OCI-LY3 (cell line): ENCODE results near the gene SPATA31E1.
"Not testable (repeated sequence)": the region's sequence is repeated elsewhere in the genome, so short reads cannot be mapped to it uniquely, and the experiment has no call there.

Experiments used
- H2AFZ ChIP-seq: fragments of 200-600, 300-600 bp; shearing (Covaris generic); 2 replicates; pipeline ENCODE4 v1.6.0; 2014; ENCODE audit warnings: antibody characterized with exemption, low read depth, low read length
- H3K27ac ChIP-seq: fragments of 200-600, 300-600 bp; sonication (generic); 2 replicates; pipeline ENCODE4 v1.5.1; 2014; ENCODE audit warnings: mild to moderate bottlenecking, low read length, moderate library complexity, mixed read lengths
- H3K27me3 ChIP-seq: fragments of 200-600, 300-600 bp; sonication (generic); 2 replicates; pipeline ENCODE4 v1.6.1; 2014; ENCODE audit warnings: low read depth, low read length, mixed read lengths
- H3K36me3 ChIP-seq: fragments of 200-600, 300-600 bp; sonication (generic); replicated peaks from 2 replicates; pipeline ENCODE3; 2014; ENCODE audit warnings: low read depth, low read length, mixed read lengths
- H3K4me1 ChIP-seq: fragments of 300-600, 200-600 bp; sonication (generic); 2 replicates; pipeline ENCODE4 v1.6.1; 2014; ENCODE audit warnings: low read length, mixed read lengths
- H3K4me2 ChIP-seq: fragments of 200-600, 300-600 bp; sonication (generic); 2 replicates; pipeline ENCODE4 v1.6.1; 2014; ENCODE audit warnings: low read length, mixed read lengths
- H3K4me3 ChIP-seq: fragments of 300-600, 200-600 bp; sonication (generic); 2 replicates; pipeline ENCODE4 v1.5.1; 2014; ENCODE audit warnings: antibody characterized with exemption, mild to moderate bottlenecking, low read length, moderate library complexity
- H3K79me2 ChIP-seq: fragments of 300-600, 200-600 bp; shearing (Covaris generic); 2 replicates; pipeline ENCODE4 v1.6.1; 2014; ENCODE audit warnings: mild to moderate bottlenecking, low read length, mixed read lengths
- H3K9ac ChIP-seq: fragments of 300-600, 200-600 bp; shearing (Covaris generic); 2 replicates; pipeline ENCODE4 v1.6.0; 2014; ENCODE audit warnings: mild to moderate bottlenecking, low read length, moderate library complexity
- H3K9me3 ChIP-seq: fragments of 200-600, 300-600 bp; shearing (Covaris generic); 2 replicates; pipeline ENCODE4 v1.6.1; 2014; ENCODE audit warnings: low read length, mixed read lengths; ENCODE audit not compliant: insufficient read depth
- H4K20me1 ChIP-seq: fragments of 200-600, 300-600 bp; sonication (generic); 2 replicates; pipeline ENCODE4 v1.6.1; 2016; ENCODE audit warnings: low read length, mixed read lengths; ENCODE audit not compliant: insufficient read depth
- CTCF ChIP-seq: fragments of 200-600, 300-600 bp; sonication (generic); IDR thresholded peaks from 2 replicates; pipeline ENCODE4 v1.5.1; 2014; ENCODE audit warnings: antibody characterized with exemption, low read length, low read depth
- EZH2phosphoT487 ChIP-seq: fragments of 200-600 bp; shearing (Covaris generic); IDR thresholded peaks from 2 replicates; pipeline ENCODE4 v1.6.1; 2018; ENCODE audit warnings: antibody characterized with exemption, mixed run types, low read depth

The SPATA31E1 gene

GRCh38 chr9:87910821-87911220 is 28.1 kb downstream of the SPATA31E1 start:
- no peak overlapping the region for H3K4me3 ChIP-seq
- no peaks in the 10 kb centered on the region for H3K9me3 ChIP-seq
- H3K79me2 ChIP-seq, result no peaks in the 10 kb centered on the region
- TF ChIP-seq CTCF (no peak), EZH2phosphoT487 (no peak)
- H3K27ac ChIP-seq, result no peak overlapping the region
- H3K27me3 ChIP-seq, result no peaks in the 10 kb centered on the region
- H3K4me1 ChIP-seq, result no peaks in the 10 kb centered on the region
- no peak overlapping the region for H3K9ac ChIP-seq
- no peak overlapping the region for H3K4me2 ChIP-seq
- no peak overlapping the region for H2AFZ ChIP-seq
- no peaks in the 10 kb centered on the region for H4K20me1 ChIP-seq
- H3K36me3 ChIP-seq, result no peaks in the 10 kb centered on the region

GRCh38 chr9:87917662-87918061 is 35.0 kb downstream of the SPATA31E1 start, which contains the start of gene SPATA31C1:
TSS of gene SPATA31C1 (plus strand) at chr9:87917962.
- not testable (repeated sequence) for H4K20me1 ChIP-seq, H3K4me3 ChIP-seq, H2AFZ ChIP-seq, H3K27ac ChIP-seq, H3K9me3 ChIP-seq, H3K4me1 ChIP-seq, H3K27me3 ChIP-seq, H3K36me3 ChIP-seq, H3K79me2 ChIP-seq, H3K4me2 ChIP-seq, H3K9ac ChIP-seq

- H3K79me2 ChIP-seq, H2AFZ ChIP-seq, H3K9ac ChIP-seq, H4K20me1 ChIP-seq, H3K27ac ChIP-seq, H3K27me3 ChIP-seq, H3K4me1 ChIP-seq, H3K36me3 ChIP-seq, H3K4me2 ChIP-seq, H3K4me3 ChIP-seq, H3K9me3 ChIP-seq: not testable (repeated sequence)
These were observed 36.3 kb downstream of the SPATA31E1 start for GRCh38 chr9:87919013-87919412.

GRCh38 chr9:87921561-87921960 is 38.9 kb downstream of the SPATA31E1 start:
- H3K4me3 ChIP-seq, H2AFZ ChIP-seq, H3K79me2 ChIP-seq, H4K20me1 ChIP-seq, H3K9ac ChIP-seq, H3K4me2 ChIP-seq, H3K27me3 ChIP-seq, H3K36me3 ChIP-seq, H3K4me1 ChIP-seq, H3K9me3 ChIP-seq, H3K27ac ChIP-seq: not testable (repeated sequence)

GRCh38 chr9:87923012-87923411 is 40.3 kb downstream of the SPATA31E1 start:
- H3K9ac ChIP-seq, H3K4me1 ChIP-seq, H3K27ac ChIP-seq, H3K4me3 ChIP-seq, H2AFZ ChIP-seq, H3K79me2 ChIP-seq, H3K36me3 ChIP-seq, H3K4me2 ChIP-seq, H4K20me1 ChIP-seq, H3K27me3 ChIP-seq, H3K9me3 ChIP-seq: not testable (repeated sequence)

- not testable (repeated sequence) for H3K27ac ChIP-seq, H3K27me3 ChIP-seq, H3K9ac ChIP-seq, H3K79me2 ChIP-seq, H3K4me2 ChIP-seq, H3K36me3 ChIP-seq, H3K4me3 ChIP-seq, H3K4me1 ChIP-seq, H3K9me3 ChIP-seq, H2AFZ ChIP-seq, H4K20me1 ChIP-seq
These were observed 42.2 kb downstream of the SPATA31E1 start for GRCh38 chr9:87924851-87925250.

GRCh38 chr9:87929152-87929551 is 46.5 kb downstream of the SPATA31E1 start:
- H4K20me1 ChIP-seq, H3K9me3 ChIP-seq, H3K4me3 ChIP-seq, H2AFZ ChIP-seq, H3K36me3 ChIP-seq, H3K79me2 ChIP-seq, H3K9ac ChIP-seq, H3K4me2 ChIP-seq, H3K4me1 ChIP-seq, H3K27me3 ChIP-seq, H3K27ac ChIP-seq: not testable (repeated sequence)

- not testable (repeated sequence) for H3K9me3 ChIP-seq, H3K4me2 ChIP-seq, H3K36me3 ChIP-seq, H2AFZ ChIP-seq, H3K9ac ChIP-seq, H3K4me1 ChIP-seq, H3K79me2 ChIP-seq, H3K27me3 ChIP-seq, H3K4me3 ChIP-seq, H3K27ac ChIP-seq, H4K20me1 ChIP-seq
These were observed 51.8 kb downstream of the SPATA31E1 start for GRCh38 chr9:87934444-87934843.

GRCh38 chr9:87937352-87937751 is 54.7 kb downstream of the SPATA31E1 start:
- H3K36me3 ChIP-seq, H2AFZ ChIP-seq, H3K27ac ChIP-seq: not testable (repeated sequence)

More at GRCh38 chr9:87937352-87937751, 54.7 kb downstream of the SPATA31E1 start:
- H3K79me2 ChIP-seq, H3K4me2 ChIP-seq, H3K4me3 ChIP-seq, H3K27me3 ChIP-seq, H3K9me3 ChIP-seq, H3K9ac ChIP-seq, H4K20me1 ChIP-seq, H3K4me1 ChIP-seq: not testable (repeated sequence)
